Measurements from ENCODE around the gene ASIC4. TPM values are rescaled to one million over a fixed set of nuclear protein-coding genes. Genes with fewer than 3 reads are reported as not detected.
A peak's percentile ranks its signal among the peaks of the same experiment; 100 is the strongest.

ASIC4 gene
- total and polyA plus RNA-seq, 2 of the 13 experiments (the other 11 are each of a cell fraction or from before 2014, with no cell fraction given): 0.03 TPM; not detected in 1

GRCh38 chr2:219540784-219541504 is 26.7 kb downstream of the ASIC4 start (continued):
- TF ChIP-seq LCORL (IDR thresholded peaks at IDR 0.05) (no peak), LCORL (CRISPR knock-in tag; IDR thresholded peaks at IDR 0.05) (no peak), HNRNPK (IDR thresholded peaks at IDR 0.05; ENCODE audit: low read depth, low read length, poor library complexity, severe bottlenecking) (no peak), NAIF1 (CRISPR knock-in tag; IDR thresholded peaks at IDR 0.05; ENCODE audit: borderline replicate concordance) (no peak), ZNF18 (CRISPR knock-in tag; IDR thresholded peaks at IDR 0.05; ENCODE audit: insufficient replicate concordance) (no peak), CBX2 (IDR thresholded peaks at IDR 0.05; ENCODE audit: low read depth, low read length) (no peak), CBX2 (CRISPR knock-in tag; IDR thresholded peaks at IDR 0.05; ENCODE audit: low read depth) (no peak), ZNF629 (CRISPR knock-in tag; conservative IDR thresholded peaks at IDR 0.05) (peak; percentile 92), HES4 (CRISPR knock-in tag; IDR thresholded peaks at IDR 0.05; ENCODE audit: borderline replicate concordance) (no peak), SMC3 (IDR thresholded peaks at IDR 0.05; ENCODE audit: low read length) (no peak), SP5 (CRISPR knock-in tag; IDR thresholded peaks at IDR 0.05; ENCODE audit: borderline replicate concordance, low read depth) (no peak), THRA (CRISPR knock-in tag; IDR thresholded peaks at IDR 0.05; ENCODE audit: borderline replicate concordance) (no peak), ZNF414 (CRISPR knock-in tag; IDR thresholded peaks at IDR 0.05) (peak; percentile 6; the same call in 1 of the 2 replicates), ZSCAN21 (CRISPR knock-in tag; IDR thresholded peaks at IDR 0.05; ENCODE audit: borderline replicate concordance) (0 out of 2 replicates have a peak, but pooled peaks have one; percentile 31), NFYC (CRISPR knock-in tag; IDR thresholded peaks at IDR 0.05) (no peak), REXO4 (CRISPR knock-in tag; IDR thresholded peaks at IDR 0.05; ENCODE audit: borderline replicate concordance) (no peak), ZNF773 (CRISPR knock-in tag; IDR thresholded peaks at IDR 0.05; ENCODE audit: borderline replicate concordance) (no peak), RFXAP (CRISPR knock-in tag; IDR thresholded peaks at IDR 0.05; ENCODE audit: borderline replicate concordance) (no peak), AFF4 (CRISPR knock-in tag; IDR thresholded peaks at IDR 0.05) (no peak), TEAD2 (CRISPR knock-in tag; IDR thresholded peaks at IDR 0.05) (no peak), CC2D1A (CRISPR knock-in tag; IDR thresholded peaks at IDR 0.05) (no peak), ZNF274 (CRISPR knock-in tag; IDR thresholded peaks at IDR 0.05) (no peak), HNF4G (IDR thresholded peaks at IDR 0.05; ENCODE audit: borderline replicate concordance, low read depth, low read length) (no peak), HNF4G (CRISPR knock-in tag; IDR thresholded peaks at IDR 0.05; ENCODE audit: borderline replicate concordance, low read depth) (no peak)

Data from HepG2 (cell line).